Stomach smooth muscle (tissue), 2 donors: Measurements from ENCODE around the gene PECR.

Experiments used
- H3K27ac ChIP-seq: one replicate; pipeline ENCODE4 v1.7.0; 2013; ENCODE audit warnings: mild to moderate bottlenecking, low read length, inconsistent platforms
- H3K27me3 ChIP-seq, 2 donors: one replicate each; pipeline ENCODE4 v1.7.0; 2013; ENCODE audit warnings: low read length in 2 of 2; ENCODE audit not compliant: insufficient read depth in 2 of 2, control insufficient read depth in 1 of 2
- H3K36me3 ChIP-seq, 2 donors: one replicate each; pipeline ENCODE4 v1.7.0; 2013; ENCODE audit warnings: low read length in 2 of 2; ENCODE audit not compliant: control insufficient read depth in 2 of 2, insufficient read depth in 2 of 2
- H3K4me1 ChIP-seq: one replicate; pipeline ENCODE4 v1.7.0; 2013; ENCODE audit warnings: low read length; ENCODE audit not compliant: control insufficient read depth, insufficient read depth
- H3K4me3 ChIP-seq, 2 donors: one replicate each; pipeline ENCODE4 v1.7.0; 2013; ENCODE audit warnings: low read length in 2 of 2
- H3K9ac ChIP-seq, 2 donors: one replicate each; pipeline ENCODE4 v1.7.0; 2013; ENCODE audit warnings: low read length in 2 of 2, mild to moderate bottlenecking in 1 of 2
- H3K9me3 ChIP-seq, 2 donors: one replicate each; pipeline ENCODE4 v1.7.0; 2013; ENCODE audit warnings: low read length in 2 of 2; ENCODE audit not compliant: control insufficient read depth in 2 of 2
- donor health status: healthy.
- donor health status: Pancreatic carcinoma.

PECR gene

DNA sequence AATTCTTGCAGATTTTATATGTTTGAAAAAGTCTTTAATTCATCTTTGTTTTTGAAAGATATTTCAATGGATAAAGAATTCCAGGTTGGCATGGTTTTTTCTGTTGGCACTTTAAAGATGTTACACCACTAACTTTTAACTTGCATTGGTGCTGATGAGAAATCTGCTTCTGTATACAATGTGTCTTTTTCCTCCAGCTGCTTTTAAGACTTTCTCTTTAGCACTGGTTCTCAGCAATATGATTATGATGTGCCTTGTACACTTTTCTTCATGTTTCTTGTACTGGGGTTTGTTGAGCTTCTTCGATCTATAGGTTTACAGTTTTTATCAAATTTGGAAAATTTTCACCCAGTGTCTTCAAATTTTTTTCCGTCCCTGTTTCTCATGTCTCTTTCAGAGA is 29.2 kb downstream of the PECR start:
- Histone ChIP-seq H3K27ac (no peak overlapping the region), H3K36me3 (no peaks in the 10 kb centered on the region), H3K4me1 (no peaks in the 10 kb centered on the region), H3K4me3 (no peak overlapping the region), H3K27me3 (no peaks in the 10 kb centered on the region), H3K9me3 (no peaks in the 10 kb centered on the region), H3K9ac (no peak overlapping the region)

- H3K36me3 ChIP-seq, result no peaks in the 10 kb centered on the region
- no peaks in the 10 kb centered on the region for H3K4me1 ChIP-seq
- no peaks in the 10 kb centered on the region for H3K9me3 ChIP-seq
These were observed 30.3 kb downstream of the PECR start for GRCh38 chr2:216051350-216051749.

GRCh38 chr2:216049452-216049851 is 32.2 kb downstream of the PECR start:
- H3K27me3 ChIP-seq, result no peaks in the 10 kb centered on the region
- no peaks in the 10 kb centered on the region for H3K9me3 ChIP-seq
- no peak overlapping the region for H3K27ac ChIP-seq
- H3K4me3 ChIP-seq, result no peak overlapping the region
- peaks cover 0 to 6% of the 10 kb centered on the region in 2 donors for H3K36me3 ChIP-seq
- no peak overlapping the region for H3K9ac ChIP-seq
- H3K4me1 ChIP-seq, result no peaks in the 10 kb centered on the region

More at GRCh38 chr2:216051350-216051749, 30.3 kb downstream of the PECR start:
- no peak overlapping the region for H3K4me3 ChIP-seq
- no peak overlapping the region for H3K27ac ChIP-seq
- H3K9ac ChIP-seq, result no peak overlapping the region
- no peaks in the 10 kb centered on the region for H3K27me3 ChIP-seq

- Histone ChIP-seq H3K4me3 (no peak overlapping the region), H3K4me1 (no peaks in the 10 kb centered on the region), H3K27ac (no peak overlapping the region), H3K27me3 (no peaks in the 10 kb centered on the region), H3K36me3 (peaks cover 1 to 13% of the 10 kb centered on the region in 2 donors), H3K9ac (no peak overlapping the region), H3K9me3 (no peaks in the 10 kb centered on the region)
These were observed 34.2 kb downstream of the PECR start for GRCh38 chr2:216047397-216047796.

DNA sequence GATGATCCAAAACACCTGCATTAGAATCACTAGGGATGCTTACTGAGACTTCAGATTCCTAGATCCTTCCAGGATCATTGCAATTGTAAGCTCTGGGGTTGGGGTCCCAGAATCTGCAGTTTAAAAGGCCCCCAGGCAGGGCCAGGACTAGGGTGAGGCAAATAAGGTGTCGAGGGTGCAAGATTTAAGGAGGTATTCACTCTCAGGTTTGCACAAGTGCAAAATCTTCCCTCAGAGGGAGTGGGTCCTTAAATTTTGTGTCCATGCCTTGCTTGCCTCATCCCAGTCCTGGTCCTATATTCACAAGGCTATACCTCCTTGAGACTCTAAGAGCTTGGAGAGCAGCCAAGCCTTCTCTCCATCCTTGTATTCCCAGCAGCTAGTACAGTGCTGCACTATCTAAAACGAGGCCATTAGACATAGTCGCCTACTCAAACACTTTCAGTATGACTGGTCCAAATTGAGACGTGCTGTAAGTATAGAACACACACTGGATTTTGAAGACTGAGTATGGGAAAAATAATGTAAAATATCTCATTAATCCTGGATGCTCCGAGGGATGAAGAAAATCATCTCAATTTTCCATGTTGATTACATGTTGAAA is 36.6 kb downstream of the PECR start:
- H3K27me3 ChIP-seq, result no peaks in the 10 kb centered on the region
- H3K4me3 ChIP-seq, result no peak overlapping the region
- no peak overlapping the region for H3K9ac ChIP-seq
- peaks cover 6 to 13% of the 10 kb centered on the region in 2 donors for H3K36me3 ChIP-seq
- no peak overlapping the region for H3K27ac ChIP-seq
- H3K4me1 ChIP-seq, result no peaks in the 10 kb centered on the region
- no peaks in the 10 kb centered on the region for H3K9me3 ChIP-seq

GRCh38 chr2:216043949-216044348 is 37.7 kb downstream of the PECR start:
- Histone ChIP-seq H3K27ac (no peak overlapping the region), H3K4me1 (no peaks in the 10 kb centered on the region), H3K9me3 (no peaks in the 10 kb centered on the region), H3K4me3 (no peak overlapping the region), H3K36me3 (peaks cover 6 to 17% of the 10 kb centered on the region in 2 donors), H3K9ac (no peak overlapping the region), H3K27me3 (no peaks in the 10 kb centered on the region)

DNA sequence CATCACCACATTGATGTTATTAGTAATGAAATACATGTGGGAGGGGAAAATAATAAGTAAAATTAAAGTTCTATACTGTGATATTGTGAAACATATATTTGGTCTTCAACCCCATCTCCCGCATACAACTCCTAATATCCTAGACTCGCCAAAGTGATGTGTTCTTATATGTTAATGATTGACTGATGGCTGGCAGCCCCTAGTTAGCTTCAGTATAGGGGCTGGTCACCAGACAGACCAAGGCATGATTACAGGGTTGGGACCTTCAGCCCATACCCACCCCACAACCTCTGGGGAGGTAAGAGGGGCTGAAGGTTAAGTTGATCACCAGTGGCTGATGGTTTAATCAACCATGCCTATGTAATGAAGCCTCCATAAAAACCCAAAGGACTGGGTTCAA is 40.2 kb downstream of the PECR start:
- no peak overlapping the region for H3K27ac ChIP-seq
- H3K36me3 ChIP-seq, result peaks cover 6 to 20% of the 10 kb centered on the region in 2 donors

DNA sequence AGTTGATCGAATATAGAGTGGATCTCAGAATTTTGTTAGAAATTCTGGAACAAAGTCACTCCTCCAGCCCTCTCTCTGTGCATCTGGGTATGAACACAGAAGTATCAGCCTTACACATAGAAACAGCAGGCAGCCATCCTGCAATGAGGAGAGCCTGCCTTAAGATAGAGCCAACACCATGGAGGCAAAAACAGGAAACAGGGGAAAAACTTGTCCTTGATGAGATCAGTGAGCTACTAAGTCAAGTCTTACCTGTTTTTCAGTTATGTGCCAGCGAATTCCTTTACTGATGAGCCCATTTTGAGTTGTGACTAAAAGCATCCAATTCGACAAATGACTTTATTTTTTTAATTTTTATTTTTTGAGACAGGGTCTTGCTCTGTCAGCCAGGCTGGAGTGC is 41.7 kb downstream of the PECR start:
- Histone ChIP-seq H3K9me3 (no peaks in the 10 kb centered on the region), H3K27me3 (no peaks in the 10 kb centered on the region), H3K4me1 (no peaks in the 10 kb centered on the region), H3K4me3 (no peak overlapping the region), H3K27ac (no peak overlapping the region), H3K36me3 (peaks cover 6 to 22% of the 10 kb centered on the region in 2 donors), H3K9ac (no peak overlapping the region)

More for the DNA sequence above, 40.2 kb downstream of the PECR start:
- H3K4me3 ChIP-seq, result no peak overlapping the region
- H3K4me1 ChIP-seq, result no peaks in the 10 kb centered on the region
- H3K27me3 ChIP-seq, result no peaks in the 10 kb centered on the region
- H3K9me3 ChIP-seq, result no peaks in the 10 kb centered on the region
- no peak overlapping the region for H3K9ac ChIP-seq

DNA sequence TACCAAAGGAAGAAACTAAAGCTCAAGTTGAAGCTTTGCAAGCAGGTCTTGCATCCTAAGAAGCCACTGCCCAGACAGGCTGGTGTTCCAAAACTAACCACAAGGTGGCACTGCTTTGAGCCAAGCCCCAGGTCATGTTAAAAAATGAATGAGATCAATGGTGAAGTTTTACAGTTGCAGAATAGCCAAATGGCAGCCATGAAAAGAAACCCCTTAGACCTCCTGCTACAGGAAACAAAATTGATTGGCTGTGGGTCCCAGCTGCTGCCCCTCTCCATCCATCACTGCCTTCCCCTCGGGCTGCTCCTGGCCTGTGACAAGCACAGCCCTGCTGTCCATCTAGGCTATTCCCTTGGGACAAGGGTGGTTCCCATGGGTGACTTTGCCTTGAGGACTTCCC is 47.5 kb downstream of the PECR start:
- Histone ChIP-seq H3K36me3 (peaks cover 3 to 9% of the 10 kb centered on the region in 2 donors), H3K4me1 (no peaks in the 10 kb centered on the region), H3K27me3 (no peaks in the 10 kb centered on the region), H3K27ac (no peak overlapping the region), H3K4me3 (no peak overlapping the region), H3K9me3 (no peaks in the 10 kb centered on the region), H3K9ac (no peak overlapping the region)

GRCh38 chr2:216033403-216033802 is 48.2 kb downstream of the PECR start:
- no peak overlapping the region for H3K9ac ChIP-seq
- peaks cover 3 to 9% of the 10 kb centered on the region in 2 donors for H3K36me3 ChIP-seq
- H3K27ac ChIP-seq, result no peak overlapping the region
- H3K27me3 ChIP-seq, result no peaks in the 10 kb centered on the region
- no peaks in the 10 kb centered on the region for H3K4me1 ChIP-seq
- H3K4me3 ChIP-seq, result no peak overlapping the region
- H3K9me3 ChIP-seq, result no peaks in the 10 kb centered on the region

DNA sequence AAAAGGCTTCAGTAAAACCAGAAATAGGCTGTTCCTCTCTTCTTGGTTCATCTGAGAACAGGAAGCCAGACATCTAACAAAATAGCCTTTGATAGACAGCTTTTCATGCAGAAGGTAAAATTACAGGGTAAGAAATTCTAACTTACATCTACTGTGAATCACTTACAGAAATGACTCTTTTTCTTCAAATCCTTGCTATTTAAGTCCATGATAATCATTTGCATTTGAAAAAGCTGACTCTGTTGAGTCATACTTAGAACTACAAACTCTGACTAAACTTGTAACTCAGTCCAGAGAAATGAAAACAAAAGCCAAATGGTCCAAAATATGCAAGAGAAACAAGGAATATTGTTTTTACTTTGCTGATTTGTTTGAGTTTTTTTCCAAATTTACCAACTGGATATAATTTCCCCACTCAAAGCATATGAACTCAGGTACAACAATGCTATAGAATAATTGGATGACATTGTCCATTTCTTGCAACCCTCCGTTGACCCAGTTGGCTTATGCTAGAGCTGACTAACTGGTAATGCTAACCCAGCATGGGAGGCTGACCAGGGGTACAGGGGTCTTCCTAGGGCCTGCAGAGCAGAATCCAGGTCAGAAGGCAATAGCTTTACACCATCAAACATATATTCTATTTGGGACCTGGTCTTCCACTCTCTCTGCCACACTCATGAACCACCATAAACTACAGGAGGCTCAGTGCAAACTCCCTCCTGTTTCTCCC is 49.5 kb downstream of the PECR start:
- H3K4me3 ChIP-seq, result no peak overlapping the region
- H3K36me3 ChIP-seq, result peaks cover 3 to 9% of the 10 kb centered on the region in 2 donors
- no peak overlapping the region for H3K27ac ChIP-seq
- no peaks in the 10 kb centered on the region for H3K4me1 ChIP-seq
- H3K27me3 ChIP-seq, result no peaks in the 10 kb centered on the region
- H3K9ac ChIP-seq, result no peak overlapping the region
- no peaks in the 10 kb centered on the region for H3K9me3 ChIP-seq
